SW480 (cell line): ENCODE data around the gene PDZK1IP1.
"Not testable (repeated sequence)": the region's sequence is repeated elsewhere in the genome, so short reads cannot be mapped to it uniquely, and the experiment has no call there.

Experiments used
- DNase-seq: peaks from one replicate; pipeline ENCODE4 v3.0.0-alpha.2; 2016; ENCODE audit warnings: low spot score

The PDZK1IP1 gene

GRCh38 chr1:47181095-47181954, 8.5 kb downstream of the PDZK1IP1 start:
- no peak for DNase-seq

- no peak for DNase-seq
Measured at GRCh38 chr1:47180603-47181094, 9.2 kb downstream of the PDZK1IP1 start.

GRCh38 chr1:47179988-47180563, 9.8 kb downstream of the PDZK1IP1 start:
- DNase-seq, result no peak

GRCh38 chr1:47179017-47179987, 10.5 kb downstream of the PDZK1IP1 start:
- DNase-seq, result peak; percentile 86

GRCh38 chr1:47178654-47179016, 11.2 kb downstream of the PDZK1IP1 start:
- DNase-seq, result no peak

GRCh38 chr1:47178020-47178419, 11.8 kb downstream of the PDZK1IP1 start:
- no peak for DNase-seq

- peak; percentile 59 for DNase-seq
Measured at GRCh38 chr1:47175227-47175934, 14.5 kb downstream of the PDZK1IP1 start.

GRCh38 chr1:47174656-47175020, 15.2 kb downstream of the PDZK1IP1 start:
- DNase-seq, result no peak

GRCh38 chr1:47172782-47173181, 17.1 kb downstream of the PDZK1IP1 start:
- DNase-seq, result no peak

GRCh38 chr1:47164552-47164951, 25.3 kb downstream of the PDZK1IP1 start:
- DNase-seq, result no peak

- no peak for DNase-seq
Measured at GRCh38 chr1:47161298-47162040, 28.4 kb downstream of the PDZK1IP1 start.

- no peak for DNase-seq
Measured at GRCh38 chr1:47160716-47161115, 29.1 kb downstream of the PDZK1IP1 start.

- DNase-seq, result not testable (repeated sequence)
Measured at GRCh38 chr1:47157957-47158356, 31.9 kb downstream of the PDZK1IP1 start.

GRCh38 chr1:47156457-47156856, 33.4 kb downstream of the PDZK1IP1 start:
- DNase-seq, result not testable (repeated sequence)

GRCh38 chr1:47149162-47149561, 40.7 kb downstream of the PDZK1IP1 start:
- not testable (repeated sequence) for DNase-seq

- DNase-seq, result no peak
Measured at GRCh38 chr1:47147047-47147785, 42.6 kb downstream of the PDZK1IP1 start.

- DNase-seq, result not testable (repeated sequence)
Measured at GRCh38 chr1:47146495-47146894, 43.3 kb downstream of the PDZK1IP1 start.

GRCh38 chr1:47143654-47144053, 46.2 kb downstream of the PDZK1IP1 start:
- peak; percentile 5 for DNase-seq

- DNase-seq, result not testable (repeated sequence)
Measured at GRCh38 chr1:47140358-47140757, 49.5 kb downstream of the PDZK1IP1 start.
